ENCODE results near the gene ARHGEF2.

ARHGEF2 gene

GRCh38 chr1:155954645-155955044 is 23.7 kb downstream of the ARHGEF2 start:
- H3K4me3 ChIP-seq (ENCODE audit: low read depth, low read length), result no peak overlapping the region
- no peak for TF ChIP-seq CTCF (IDR thresholded peaks at IDR 0.05; ENCODE audit: low read depth, low read length, missing control alignments)
- no peak for DNase-seq (ENCODE audit: low read depth)

DNA sequence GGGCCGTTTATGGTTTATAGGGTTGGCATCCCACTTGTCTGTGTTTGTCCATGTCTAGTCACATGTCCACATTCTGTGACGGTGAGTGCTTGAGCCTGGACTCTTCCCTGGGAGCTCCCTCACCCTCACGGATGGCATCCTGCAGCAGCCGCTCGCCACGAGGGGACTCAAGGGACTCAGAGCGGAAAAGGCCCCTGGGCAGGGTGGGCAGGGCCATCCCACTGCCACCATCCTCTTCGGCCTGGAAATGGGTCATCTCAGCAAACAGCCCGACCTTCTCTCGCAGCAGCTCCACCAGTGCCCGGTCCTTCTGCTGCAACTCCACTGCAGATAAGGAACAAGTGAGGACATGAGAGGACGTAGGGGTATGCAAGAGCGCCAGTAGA is 25.8 kb downstream of the ARHGEF2 start:
- no peak for DNase-seq (ENCODE audit: low read depth)
- TF ChIP-seq CTCF (IDR thresholded peaks at IDR 0.05; ENCODE audit: low read depth, low read length, missing control alignments), result no peak
- H3K4me3 ChIP-seq (ENCODE audit: low read depth, low read length), result no peak overlapping the region

- DNase-seq (ENCODE audit: low read depth), result no peak
- no peak overlapping the region for H3K4me3 ChIP-seq (ENCODE audit: low read depth, low read length)
- no peak for TF ChIP-seq CTCF (IDR thresholded peaks at IDR 0.05; ENCODE audit: low read depth, low read length, missing control alignments)
Measured at GRCh38 chr1:155951753-155952504, 26.4 kb downstream of the ARHGEF2 start.

DNA sequence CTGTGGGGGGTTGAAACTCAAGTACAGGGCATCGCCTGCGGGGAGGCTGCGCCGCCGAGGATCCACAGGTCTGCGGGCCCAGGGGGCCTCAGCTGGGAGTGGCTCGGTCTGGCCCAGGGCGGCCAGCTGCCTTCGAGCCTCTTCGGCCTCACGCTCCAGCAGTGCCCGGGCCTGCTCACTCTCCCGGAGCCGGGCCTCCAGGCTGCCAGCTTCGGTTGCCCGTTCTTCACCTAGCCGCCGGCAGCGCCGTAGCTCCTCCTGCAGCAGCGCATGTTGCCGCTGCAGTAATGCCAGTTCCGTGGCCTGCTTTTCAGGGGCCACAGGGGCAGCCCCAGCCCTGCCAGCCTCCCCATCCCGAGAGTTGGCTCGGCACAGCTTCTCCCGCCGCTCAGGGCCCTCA is 27.5 kb downstream of the ARHGEF2 start:
- DNase-seq (ENCODE audit: low read depth), result no peak
- no peak for TF ChIP-seq CTCF (IDR thresholded peaks at IDR 0.05; ENCODE audit: low read depth, low read length, missing control alignments)
- no peak overlapping the region for H3K4me3 ChIP-seq (ENCODE audit: low read depth, low read length)

DNA sequence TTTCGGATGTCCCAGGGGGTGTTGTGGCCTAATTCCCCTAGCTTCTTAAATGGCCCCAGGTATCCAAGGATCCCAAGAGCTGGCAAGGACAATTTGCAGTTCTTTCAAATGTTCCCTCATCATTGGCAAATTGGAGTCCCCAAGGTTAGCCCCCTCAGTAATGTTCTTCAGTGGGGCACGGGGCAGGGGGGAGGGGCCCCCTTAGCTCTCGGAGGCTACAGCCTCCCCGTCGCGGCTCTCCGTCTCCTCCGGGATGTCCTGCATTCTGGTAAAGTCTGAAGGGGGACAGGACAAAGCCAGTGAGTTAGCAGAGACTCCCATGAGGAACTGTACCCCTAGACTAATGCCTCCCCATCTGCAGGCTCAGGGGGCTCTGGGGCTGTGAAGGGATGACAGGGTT is 30.6 kb downstream of the ARHGEF2 start:
- no peak for TF ChIP-seq CTCF (IDR thresholded peaks at IDR 0.05; ENCODE audit: low read depth, low read length, missing control alignments)
- H3K4me3 ChIP-seq (ENCODE audit: low read depth, low read length), result no peak overlapping the region
- no peak for DNase-seq (ENCODE audit: low read depth)

GRCh38 chr1:155947292-155947691 is 31.1 kb downstream of the ARHGEF2 start:
- H3K4me3 ChIP-seq (ENCODE audit: low read depth, low read length), result no peak overlapping the region
- TF ChIP-seq CTCF (IDR thresholded peaks at IDR 0.05; ENCODE audit: low read depth, low read length, missing control alignments), result no peak
- no peak for DNase-seq (ENCODE audit: low read depth)

GRCh38 chr1:155946633-155947219 is 31.6 kb downstream of the ARHGEF2 start:
- H3K4me3 ChIP-seq (ENCODE audit: low read depth, low read length), result no peak overlapping the region
- TF ChIP-seq CTCF (IDR thresholded peaks at IDR 0.05; ENCODE audit: low read depth, low read length, missing control alignments), result no peak
- no peak for DNase-seq (ENCODE audit: low read depth)
